ENCODE measurements around the gene JAK1.
"Not testable (repeated sequence)": the region's sequence is repeated elsewhere in the genome, so short reads cannot be mapped to it uniquely, and the experiment has no call there.

The JAK1 gene

DNA sequence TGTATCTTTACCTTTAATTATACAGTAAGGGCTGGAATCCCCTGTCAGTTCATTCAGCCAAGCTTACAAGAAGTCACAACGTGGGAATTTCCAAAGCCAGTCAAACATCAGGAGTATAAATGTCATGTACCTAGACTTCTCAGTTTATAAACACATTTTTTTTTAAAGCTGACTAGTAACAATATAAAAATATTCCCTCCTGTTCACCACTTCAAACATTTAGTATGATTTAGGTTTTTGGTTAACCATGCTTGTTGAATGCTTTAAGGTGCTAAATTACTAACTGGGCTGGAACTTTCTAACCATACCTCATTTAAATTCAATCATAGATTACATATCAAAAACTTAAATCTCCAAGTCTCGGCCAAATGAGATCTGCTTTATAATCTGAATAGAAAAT, 44.0 kb downstream of the JAK1 start:
- DNase-seq (ENCODE audit: low read depth): no peak

DNA sequence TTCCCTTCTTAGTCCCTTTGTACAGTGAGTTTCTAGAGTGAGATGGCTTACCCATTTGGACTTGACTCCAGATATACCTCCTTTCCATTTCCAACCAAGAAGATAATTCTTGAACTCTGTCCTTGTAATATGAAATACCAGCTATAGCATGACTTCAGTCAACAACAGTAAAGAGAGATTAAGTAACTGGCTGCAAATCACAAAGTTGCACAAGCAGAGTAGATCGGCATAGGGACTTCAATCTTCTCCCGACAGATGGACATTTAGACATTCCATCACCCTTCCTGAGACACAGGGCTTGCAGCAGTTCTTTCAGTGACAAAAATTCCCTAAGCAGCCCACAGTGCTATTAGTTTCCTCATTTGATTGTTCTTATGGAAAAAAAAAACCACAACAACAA, 44.6 kb downstream of the JAK1 start:
- no peak for DNase-seq (ENCODE audit: low read depth)

GRCh38 chr1:64920941-64921589, 45.3 kb downstream of the JAK1 start:
- peak; percentile 74 for DNase-seq (ENCODE audit: low read depth)

GRCh38 chr1:64919120-64919519, 47.2 kb downstream of the JAK1 start:
- DNase-seq (ENCODE audit: low read depth): not testable (repeated sequence)

GRCh38 chr1:64917907-64918306, 48.4 kb downstream of the JAK1 start:
- no peak for DNase-seq (ENCODE audit: low read depth)

DNA sequence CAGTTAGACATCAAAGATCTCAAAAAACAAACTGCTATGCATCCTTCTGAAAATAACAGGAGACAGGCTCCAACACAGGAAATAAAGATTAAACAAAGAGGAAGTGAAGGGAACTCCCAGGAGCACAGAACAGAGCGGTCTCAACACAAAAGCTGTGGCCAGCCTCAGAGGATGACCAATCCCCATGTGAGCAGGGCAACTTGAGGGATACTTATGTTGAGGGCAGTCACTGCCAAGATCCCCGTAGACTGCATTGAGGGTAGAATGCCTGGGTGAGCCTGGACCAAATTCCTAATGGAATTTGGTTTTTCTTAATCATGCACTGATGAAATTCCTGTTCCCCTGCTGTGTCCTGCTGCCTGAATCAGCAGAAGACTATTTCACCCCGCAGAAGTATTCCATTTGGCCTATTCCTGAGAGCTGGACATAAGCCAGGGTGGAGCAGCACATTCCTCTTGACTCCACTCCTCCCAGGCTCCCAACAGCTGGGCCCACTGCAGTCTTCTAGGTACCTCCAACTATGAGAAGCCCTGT, 49.0 kb downstream of the JAK1 start:
- DNase-seq (ENCODE audit: low read depth): peak; percentile 96

DNA sequence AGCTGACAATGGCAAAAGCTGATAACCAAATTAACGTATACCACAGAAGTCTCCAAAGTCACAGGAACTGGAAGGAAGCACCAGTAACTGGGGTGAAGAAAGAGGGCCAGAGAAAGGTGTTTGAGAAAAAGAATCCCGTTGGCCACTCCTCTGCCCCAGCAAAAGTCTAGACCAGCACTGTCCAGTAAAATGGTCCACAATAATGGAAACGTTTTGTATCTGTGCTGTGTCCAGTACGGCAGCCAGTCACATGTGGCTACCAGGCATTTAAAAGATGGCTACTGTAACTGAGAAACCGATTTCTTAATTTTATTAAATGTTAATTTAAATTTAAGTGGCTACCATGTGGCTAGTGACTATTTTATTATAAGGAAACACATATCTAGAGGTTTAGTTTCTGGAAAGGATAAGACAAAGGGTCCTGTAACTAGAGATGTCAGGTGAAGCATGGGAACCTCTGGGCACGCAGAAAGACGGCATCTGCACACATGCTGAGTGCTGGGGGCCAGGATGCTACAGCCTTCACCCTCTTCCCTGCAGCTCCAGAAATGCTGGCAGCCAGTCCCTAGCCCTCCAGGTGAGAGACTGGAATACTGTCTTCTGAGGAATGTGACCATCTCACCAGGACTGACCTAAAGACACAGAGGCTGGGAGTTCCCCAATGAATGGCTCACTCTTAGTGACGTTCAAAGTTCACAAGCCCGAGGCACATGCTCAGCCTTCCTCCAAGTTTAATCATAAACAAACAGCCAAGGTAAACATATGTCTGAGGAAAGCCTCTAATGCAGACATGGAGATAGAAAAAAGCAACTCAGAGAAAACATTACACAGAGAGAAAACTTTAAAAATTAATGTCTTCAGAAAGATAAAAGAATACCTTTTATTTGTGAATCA, 50.7 kb downstream of the JAK1 start:
- DNase-seq (ENCODE audit: low read depth): peak; percentile 89

GRCh38 chr1:64913361-64914015, 52.9 kb downstream of the JAK1 start:
- no peak for DNase-seq (ENCODE audit: low read depth)

DNA sequence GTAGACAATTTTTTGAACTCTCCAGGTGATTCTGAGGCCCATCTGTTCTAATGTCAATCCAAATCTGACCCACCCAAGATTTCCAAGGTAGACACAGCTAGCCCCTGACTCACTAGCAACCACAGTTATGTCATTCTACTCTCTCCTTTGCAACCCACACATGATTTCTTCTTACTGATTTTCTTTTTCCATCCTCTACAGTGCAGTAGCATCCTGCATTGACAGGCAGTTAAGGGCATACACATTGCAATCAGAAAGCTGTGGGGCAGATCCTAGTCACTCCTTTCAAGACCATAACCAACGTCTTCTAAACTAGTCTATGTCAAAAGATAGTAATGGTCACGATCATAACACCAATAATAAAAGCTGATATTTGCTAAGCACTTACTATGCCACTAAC, 54.2 kb downstream of the JAK1 start:
- DNase-seq (ENCODE audit: low read depth): peak; percentile 25

- DNase-seq (ENCODE audit: low read depth): no peak
These were observed 55.0 kb downstream of the JAK1 start for GRCh38 chr1:64911326-64911725.

- no peak for DNase-seq (ENCODE audit: low read depth)
These were observed 57.3 kb downstream of the JAK1 start for GRCh38 chr1:64909031-64909430.

DNA sequence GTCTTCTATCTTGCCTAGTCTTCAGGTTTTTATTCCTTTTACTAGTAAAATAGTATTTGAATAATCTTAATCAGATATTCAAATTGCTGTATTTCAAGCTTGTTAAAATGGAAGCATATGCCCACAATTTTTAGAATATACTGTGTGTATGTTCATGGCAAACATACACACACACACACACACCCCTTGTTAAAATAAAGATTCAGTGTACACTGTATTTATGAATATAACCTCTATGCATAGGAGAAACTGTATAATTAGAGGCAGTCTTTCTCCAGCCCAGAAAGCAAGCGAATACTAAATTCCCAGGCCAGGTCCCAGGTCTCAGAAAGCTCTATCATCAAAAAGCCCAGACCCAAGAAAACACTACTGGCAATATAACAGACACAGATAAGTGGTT, 57.8 kb downstream of the JAK1 start:
- DNase-seq (ENCODE audit: low read depth): no peak

DNA sequence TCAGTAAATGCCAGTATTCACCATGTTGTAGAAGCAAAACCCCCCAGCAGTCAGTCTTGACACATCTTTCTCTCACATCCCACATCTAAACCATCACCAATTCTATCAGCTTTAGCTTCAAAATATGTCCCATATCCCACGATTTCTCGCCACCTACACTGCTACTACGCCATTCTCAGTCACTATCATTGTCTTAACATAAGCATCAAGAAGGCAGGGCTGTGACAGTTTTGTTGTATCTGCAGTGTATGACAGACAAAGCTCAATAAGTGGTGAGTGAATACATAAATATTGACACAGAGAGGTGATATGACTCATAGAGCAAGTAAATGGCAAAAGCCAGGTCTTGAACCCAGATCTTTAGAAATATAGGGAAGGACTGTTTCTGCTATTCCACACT, 59.9 kb downstream of the JAK1 start:
- peak; percentile 37 for DNase-seq (ENCODE audit: low read depth)

DNA sequence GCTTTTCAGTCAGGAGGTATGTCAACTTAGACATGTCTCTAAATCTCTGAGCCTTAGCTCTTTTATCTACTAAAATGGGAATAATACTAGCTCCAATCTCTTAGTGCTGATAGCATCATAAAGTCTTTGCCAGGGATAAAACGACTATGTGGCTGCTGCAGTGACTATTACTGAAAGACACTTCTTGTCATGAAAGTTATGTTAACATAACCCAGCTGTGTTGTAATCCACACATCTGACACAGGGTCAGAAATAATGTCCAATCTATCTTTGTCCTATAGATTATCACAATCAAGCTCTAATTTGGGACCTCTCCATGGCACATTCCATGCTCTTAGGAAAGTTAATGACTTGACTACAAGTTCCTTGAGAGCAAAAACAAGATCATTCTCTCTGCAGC, 62.8 kb downstream of the JAK1 start:
- DNase-seq (ENCODE audit: low read depth): no peak

GRCh38 chr1:64901663-64902062, 64.7 kb downstream of the JAK1 start:
- no peak for DNase-seq (ENCODE audit: low read depth)

DNA sequence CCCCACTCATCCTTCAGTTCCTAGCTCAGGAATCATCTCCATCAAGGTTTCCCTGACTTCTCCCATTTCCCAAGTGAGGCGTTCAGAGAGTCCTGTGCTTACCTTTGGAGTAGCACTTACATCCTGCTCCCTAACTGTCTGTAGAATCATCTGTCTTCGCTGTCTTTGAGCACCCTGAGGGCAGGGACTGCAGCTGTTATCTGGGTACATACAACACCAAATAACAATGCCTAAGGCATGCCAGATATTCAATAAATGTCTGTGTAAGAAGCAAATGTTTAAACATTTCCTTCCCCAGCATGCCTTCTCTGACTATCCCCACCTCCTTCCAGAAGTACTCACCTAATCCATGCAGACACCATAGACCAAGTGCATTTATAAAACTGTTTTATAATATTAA, 65.4 kb downstream of the JAK1 start:
- no peak for DNase-seq (ENCODE audit: low read depth)

DNA sequence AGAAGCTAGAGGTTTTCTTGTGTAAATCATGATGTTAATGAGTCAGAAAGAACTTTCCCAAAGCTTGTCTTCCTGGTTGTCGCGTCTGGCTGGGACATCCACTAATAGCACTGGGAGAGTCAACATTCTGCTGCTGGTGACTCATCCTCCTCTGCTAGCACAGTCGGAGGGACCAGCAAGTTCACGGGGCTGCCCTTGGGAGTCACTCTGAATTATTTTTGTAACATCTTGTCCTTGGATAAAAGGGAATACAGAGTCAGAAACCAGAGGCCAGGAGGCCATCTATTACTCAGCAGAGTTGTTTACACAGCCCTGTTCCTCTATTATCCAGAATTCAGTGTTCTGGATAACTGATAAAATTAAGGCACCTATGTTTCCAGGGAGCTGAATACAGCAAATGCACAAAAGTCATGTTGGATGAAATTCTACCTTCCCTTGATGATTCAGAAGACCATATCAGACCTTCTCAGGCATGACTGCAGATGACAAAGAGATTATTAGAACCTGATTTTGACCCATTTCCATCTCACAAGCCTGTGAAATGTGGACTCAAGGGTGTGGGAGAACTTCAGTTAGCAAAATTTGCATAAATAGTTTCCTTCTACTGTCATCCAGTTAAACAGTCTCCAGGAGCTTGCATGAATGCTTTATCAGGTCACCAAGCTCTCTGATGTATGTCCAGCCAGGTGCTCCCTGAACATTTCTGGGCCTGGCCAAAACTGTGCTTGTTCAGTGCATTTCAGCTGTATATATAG, 68.1 kb downstream of the JAK1 start:
- peak; percentile 98 for DNase-seq (ENCODE audit: low read depth)

- DNase-seq (ENCODE audit: low read depth): no peak
These were observed 69.8 kb downstream of the JAK1 start for GRCh38 chr1:64896551-64896950.

GRCh38 chr1:64895500-64895899, 70.8 kb downstream of the JAK1 start:
- no peak for DNase-seq (ENCODE audit: low read depth)

DNA sequence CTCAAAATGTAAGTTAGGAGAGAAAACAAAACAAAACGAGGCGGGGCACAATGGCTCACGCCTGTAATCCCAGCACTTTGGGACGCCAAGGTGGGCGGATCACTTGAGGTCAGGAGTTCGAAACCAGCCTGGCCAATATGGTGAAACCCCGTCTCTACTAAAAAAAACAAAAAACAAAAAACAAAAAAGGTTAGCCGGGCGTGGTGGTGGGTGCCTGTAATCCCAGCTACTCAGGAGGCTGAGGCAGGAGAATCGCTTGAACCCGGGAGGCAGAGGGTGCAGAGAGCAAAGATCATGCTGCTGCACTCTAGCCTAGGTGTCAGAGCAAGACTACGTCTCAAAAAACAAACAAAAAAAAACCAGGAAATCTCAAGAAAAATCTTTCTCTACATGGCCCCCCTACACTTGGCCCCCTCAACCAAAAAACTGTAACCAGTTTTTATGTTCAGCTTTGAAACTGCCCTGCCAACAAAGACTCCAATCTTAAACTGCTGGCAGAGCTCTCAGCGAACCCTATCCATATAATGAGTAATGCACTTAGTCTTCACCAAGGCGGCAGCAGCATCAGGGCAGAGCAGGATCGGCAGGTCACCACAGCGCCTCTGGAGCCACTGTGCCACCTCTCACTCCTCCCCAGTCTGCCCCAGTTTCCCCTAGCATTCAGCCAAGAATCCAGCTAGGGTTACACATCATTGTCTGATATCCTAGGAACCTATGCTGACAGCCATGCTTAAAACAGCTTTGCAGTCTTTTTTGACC, 71.7 kb downstream of the JAK1 start:
- no peak for DNase-seq (ENCODE audit: low read depth)

DNA sequence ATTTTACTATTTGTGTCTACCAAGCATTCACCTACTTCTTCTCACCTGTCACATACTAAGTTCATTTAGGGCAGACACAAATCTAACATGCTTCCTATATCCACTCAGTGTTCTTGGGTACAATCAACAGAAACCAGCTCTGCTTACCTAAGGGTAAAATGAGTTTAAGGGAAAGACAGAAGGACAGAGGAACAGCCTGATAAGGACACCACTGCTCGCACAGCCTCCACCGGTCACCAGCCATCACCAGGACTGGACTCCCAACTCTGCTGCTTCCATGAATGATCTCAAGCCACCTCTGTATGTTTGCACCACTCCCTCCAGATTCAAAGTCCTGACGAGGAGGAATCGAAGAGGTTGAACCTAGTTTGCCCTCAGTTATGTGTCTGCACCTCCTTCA, 72.4 kb downstream of the JAK1 start:
- no peak for DNase-seq (ENCODE audit: low read depth)
